Neuronal stem cell (in vitro differentiated cells): ENCODE measurements around the gene PAM16.
A peak's percentile ranks its signal among the peaks of the same experiment; 100 is the strongest.

ENCODE experiments used
- DNase-seq: peaks from one replicate; pipeline ENCODE4 v3.0.0-alpha.2; 2013; ENCODE audit warnings: low spot score
- H2AFZ ChIP-seq: one replicate; pipeline ENCODE4 v1.6.1; 2013; ENCODE audit warnings: mild to moderate bottlenecking, low read length, inconsistent platforms
- H2AK5ac ChIP-seq: 2 replicates; pipeline ENCODE4 v1.6.1; 2013; ENCODE audit warnings: low read depth, mild to moderate bottlenecking, inconsistent platforms, low read length, moderate library complexity, mixed read lengths
- H2BK120ac ChIP-seq: 2 replicates; pipeline ENCODE4 v1.6.1; 2013; ENCODE audit warnings: low read depth, mild to moderate bottlenecking, inconsistent platforms, low read length, moderate library complexity, mixed read lengths
- H2BK12ac ChIP-seq: one replicate; pipeline ENCODE4 v1.6.1; 2013; ENCODE audit warnings: low read length, inconsistent platforms
- H2BK15ac ChIP-seq: 2 replicates; pipeline ENCODE4 v1.6.1; 2013; ENCODE audit warnings: mild to moderate bottlenecking, low read length, inconsistent platforms, mixed read lengths
- H2BK5ac ChIP-seq: one replicate; pipeline ENCODE4 v1.6.1; 2013; ENCODE audit warnings: inconsistent platforms, mild to moderate bottlenecking, low read length, moderate library complexity
- H3K14ac ChIP-seq: one replicate; pipeline ENCODE4 v1.6.1; 2013; ENCODE audit warnings: low read length, inconsistent platforms
- H3K18ac ChIP-seq: 2 replicates; pipeline ENCODE4 v1.6.1; 2013; ENCODE audit warnings: low read length, inconsistent platforms
- H3K23ac ChIP-seq: 2 replicates; pipeline ENCODE4 v1.6.1; 2013; ENCODE audit warnings: low read depth, mild to moderate bottlenecking, mixed read lengths, low read length, inconsistent platforms; ENCODE audit not compliant: poor library complexity
- H3K27ac ChIP-seq: replicated peaks from 3 replicates; pipeline ENCODE4 v1.5.1; 2013; ENCODE audit warnings: low read length, inconsistent platforms
- H3K27me3 ChIP-seq, 3 experiments: 2 replicates each; pipeline ENCODE4 v1.6.1; 2013; ENCODE audit warnings: low read length in 3 of 3, mild to moderate bottlenecking in 2 of 3, inconsistent platforms in 1 of 3, low read depth in 1 of 3, mixed read lengths in 1 of 3, moderate library complexity in 1 of 3; ENCODE audit not compliant: control insufficient read depth in 3 of 3, insufficient read depth in 3 of 3
- H3K36me3 ChIP-seq, 2 donors: replicated peaks in 1 of 2; 2 replicates each; pipeline ENCODE4 v1.6.1; 2013; ENCODE audit warnings: low read length in 2 of 2; ENCODE audit not compliant: control insufficient read depth in 2 of 2, insufficient read depth in 2 of 2
- H3K4ac ChIP-seq: 2 replicates; pipeline ENCODE4 v1.6.1; 2013; ENCODE audit warnings: inconsistent platforms, mild to moderate bottlenecking, low read length, moderate library complexity
- H3K4me1 ChIP-seq, 2 donors: 1 replicate in 1 of 2; 2 replicates in 1 of 2; pipeline ENCODE4 v1.6.1; 2013; ENCODE audit warnings: low read length in 2 of 2, low read depth in 1 of 2; ENCODE audit not compliant: control insufficient read depth in 2 of 2, insufficient read depth in 1 of 2
- H3K4me2 ChIP-seq: one replicate; pipeline ENCODE4 v1.6.1; 2013; ENCODE audit warnings: mild to moderate bottlenecking, low read length, inconsistent platforms; ENCODE audit not compliant: insufficient read depth, poor library complexity, severe bottlenecking
- H3K4me3 ChIP-seq, 2 donors: 2 replicates each; pipeline ENCODE4 v1.5.1; 2013; ENCODE audit warnings: low read length in 2 of 2, mild to moderate bottlenecking in 2 of 2, inconsistent platforms in 1 of 2, moderate library complexity in 1 of 2
- H3K79me1 ChIP-seq: one replicate; pipeline ENCODE4 v1.6.1; 2013; ENCODE audit warnings: low read depth, mild to moderate bottlenecking, inconsistent platforms, low read length, moderate library complexity
- H3K9ac ChIP-seq: one replicate; pipeline ENCODE4 v1.6.1; 2013; ENCODE audit warnings: mild to moderate bottlenecking, low read depth, low read length, inconsistent platforms; ENCODE audit not compliant: poor library complexity
- H3K9me3 ChIP-seq, 2 donors: replicated peaks in 1 of 2; 2 replicates each; pipeline versions ENCODE3 to v1.6.1; 2013; ENCODE audit warnings: low read length in 2 of 2, mild to moderate bottlenecking in 2 of 2, inconsistent platforms in 1 of 2, low read depth in 1 of 2, mixed read lengths in 1 of 2, moderate library complexity in 1 of 2; ENCODE audit not compliant: control insufficient read depth in 2 of 2, insufficient read depth in 1 of 2
- H4K8ac ChIP-seq: one replicate; pipeline ENCODE4 v1.6.1; 2013; ENCODE audit warnings: low read depth, mild to moderate bottlenecking, inconsistent platforms, low read length, moderate library complexity
- H4K91ac ChIP-seq: one replicate; pipeline ENCODE4 v1.6.1; 2013; ENCODE audit warnings: low read length, low read depth, mild to moderate bottlenecking, inconsistent platforms; ENCODE audit not compliant: poor library complexity
- WGBS, 2 donors: extraction: QIAGEN DNeasy Blood & Tissue Kit; methylation state at CpG; one replicate each; pipeline ENCODE4 v1.1.7; 2013; ENCODE audit warnings: missing lambda C conversion rate in 2 of 2, mixed read lengths in 1 of 2; ENCODE audit not compliant: insufficient read length in 2 of 2, insufficient replicate concordance in 1 of 2; ENCODE audit errors: extremely low coverage in 2 of 2; 5-methylcytosine and 5-hydroxymethylcytosine counted together

Gene PAM16

GRCh38 chr16:4381935-4382794, 31.0 kb upstream of the PAM16 start:
- H2AFZ ChIP-seq = no peak overlapping the region
- no peak overlapping the region for H2AK5ac ChIP-seq
- H3K4ac ChIP-seq = no peak overlapping the region
- peak overlapping the region; percentile 85 for H3K23ac ChIP-seq
- H2BK5ac ChIP-seq = peak overlapping the region; percentile 62
- H2BK120ac ChIP-seq = no peak overlapping the region
- H3K9ac ChIP-seq = peak overlapping the region; percentile 21
- no peak overlapping the region for H3K27ac ChIP-seq
- H3K18ac ChIP-seq = no peak overlapping the region
- H3K14ac ChIP-seq = no peak overlapping the region
- peaks cover 13% of the 10 kb centered on the region for H3K79me1 ChIP-seq
- H3K36me3 ChIP-seq = peaks cover 5 to 20% of the 10 kb centered on the region in 2 donors
- H3K4me2 ChIP-seq = no peak overlapping the region
- H4K91ac ChIP-seq = peak overlapping the region; percentile 95
- H3K4me3 ChIP-seq = no peak overlapping the region
- WGBS, 2 donors = no CpG with 5 or more reads among the region's 55 CpGs
- no peaks in the 10 kb centered on the region for H3K9me3 ChIP-seq
- no peak overlapping the region for H2BK12ac ChIP-seq
- peaks cover 15 to 20% of the 10 kb centered on the region in 2 donors for H3K4me1 ChIP-seq
- DNase-seq = no peak
- no peak overlapping the region for H4K8ac ChIP-seq
- peak overlapping the region; percentile 58 for H2BK15ac ChIP-seq
- no peaks in the 10 kb centered on the region for H3K27me3 ChIP-seq

- Histone ChIP-seq H2BK15ac (no peak overlapping the region), H3K27me3 (no peaks in the 10 kb centered on the region), H4K91ac (no peak overlapping the region), H4K8ac (no peak overlapping the region), H3K18ac (no peak overlapping the region), H3K4ac (no peak overlapping the region), H3K4me1 (peaks cover 15 to 25% of the 10 kb centered on the region in 2 donors), H2BK5ac (peak overlapping the region; percentile 62), H3K9ac (no peak overlapping the region), H3K4me2 (no peak overlapping the region), H3K23ac (peak overlapping the region; percentile 85), H2BK12ac (peak overlapping the region; percentile 24), H2BK120ac (no peak overlapping the region), H3K9me3 (no peaks in the 10 kb centered on the region), H3K4me3 (no peak overlapping the region), H3K79me1 (peaks cover 14% of the 10 kb centered on the region), H3K14ac (peak overlapping the region; percentile 82), H3K27ac (no peak overlapping the region), H2AFZ (no peak overlapping the region), H3K36me3 (peaks cover 5 to 20% of the 10 kb centered on the region in 2 donors), H2AK5ac (peak overlapping the region; percentile 12)
- WGBS, 2 donors = no CpG with 5 or more reads among the region's 59 CpGs
- DNase-seq = no peak
Observed at GRCh38 chr16:4381072-4381934, 30.2 kb upstream of the PAM16 start.

GRCh38 chr16:4380119-4381063, 29.3 kb upstream of the PAM16 start:
- DNase-seq = no peak

More at GRCh38 chr16:4380119-4381063, 29.3 kb upstream of the PAM16 start:
- H2AK5ac ChIP-seq = peak overlapping the region; percentile 75
- no peak overlapping the region for H3K27ac ChIP-seq
- H3K23ac ChIP-seq = peak overlapping the region; percentile 89
- no peak overlapping the region for H3K9ac ChIP-seq
- H2AFZ ChIP-seq = no peak overlapping the region
- peak overlapping the region; percentile 64 for H3K18ac ChIP-seq
- no peaks in the 10 kb centered on the region for H3K9me3 ChIP-seq
- H3K27me3 ChIP-seq = no peaks in the 10 kb centered on the region
- H3K4me3 ChIP-seq = no peak overlapping the region
- H3K36me3 ChIP-seq = peaks cover 5 to 20% of the 10 kb centered on the region in 2 donors
- H2BK15ac ChIP-seq = peak overlapping the region; percentile 92
- H3K4me2 ChIP-seq = no peak overlapping the region
- H2BK5ac ChIP-seq = peak overlapping the region; percentile 62
- no CpG with 5 or more reads among the region's 26 CpGs for WGBS, 2 donors
- peaks cover 15 to 26% of the 10 kb centered on the region in 2 donors for H3K4me1 ChIP-seq
- H4K91ac ChIP-seq = no peak overlapping the region
- no peak overlapping the region for H2BK120ac ChIP-seq
- no peak overlapping the region for H3K14ac ChIP-seq
- no peak overlapping the region for H2BK12ac ChIP-seq
- peaks cover 15% of the 10 kb centered on the region for H3K79me1 ChIP-seq
- H3K4ac ChIP-seq = no peak overlapping the region
- H4K8ac ChIP-seq = peak overlapping the region; percentile 43
